Body of pancreas (tissue), 4 donors: ENCODE results near the gene AMPH.

Source experiments
- POLR2A ChIP-seq, 3 donors: fragments of 450-650 bp; IDR thresholded peaks; one replicate each; pipeline ENCODE4 v1.6.1; 2016; ENCODE audit warnings: antibody characterized with exemption in 3 of 3, mild to moderate bottlenecking in 2 of 3
- TF ChIP-seq, protein P1 (sequence below), 7 experiments: fragments of 450-650 bp in 4 of 7; fragments of 200-600 bp in 3 of 7; sonication (generic) in 3 of 7; IDR thresholded peaks; one replicate each; pipeline ENCODE4 v1.5.1; 2016 to 2019; ENCODE audit warnings: antibody characterized with exemption in 7 of 7

DNA sequence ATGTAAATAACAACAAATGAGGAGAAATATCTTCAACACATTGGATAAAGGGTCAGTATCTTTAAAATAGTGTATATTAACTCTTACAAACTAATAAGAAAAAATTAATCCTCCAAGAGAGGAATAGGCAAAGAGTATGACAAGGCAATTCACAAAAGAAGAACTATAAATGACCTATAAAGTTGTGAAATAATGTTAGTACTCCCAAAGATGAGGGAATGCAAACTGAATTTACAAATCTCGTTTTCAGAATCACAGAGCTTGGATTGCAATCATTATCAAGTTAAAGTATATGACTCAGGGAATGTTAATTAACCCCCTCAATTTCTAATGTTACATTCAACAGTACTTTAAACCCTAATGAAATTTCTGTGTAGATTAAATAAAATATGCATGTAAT lies 270.4 kb downstream of the AMPH start:
- TF ChIP-seq, protein P1, sequence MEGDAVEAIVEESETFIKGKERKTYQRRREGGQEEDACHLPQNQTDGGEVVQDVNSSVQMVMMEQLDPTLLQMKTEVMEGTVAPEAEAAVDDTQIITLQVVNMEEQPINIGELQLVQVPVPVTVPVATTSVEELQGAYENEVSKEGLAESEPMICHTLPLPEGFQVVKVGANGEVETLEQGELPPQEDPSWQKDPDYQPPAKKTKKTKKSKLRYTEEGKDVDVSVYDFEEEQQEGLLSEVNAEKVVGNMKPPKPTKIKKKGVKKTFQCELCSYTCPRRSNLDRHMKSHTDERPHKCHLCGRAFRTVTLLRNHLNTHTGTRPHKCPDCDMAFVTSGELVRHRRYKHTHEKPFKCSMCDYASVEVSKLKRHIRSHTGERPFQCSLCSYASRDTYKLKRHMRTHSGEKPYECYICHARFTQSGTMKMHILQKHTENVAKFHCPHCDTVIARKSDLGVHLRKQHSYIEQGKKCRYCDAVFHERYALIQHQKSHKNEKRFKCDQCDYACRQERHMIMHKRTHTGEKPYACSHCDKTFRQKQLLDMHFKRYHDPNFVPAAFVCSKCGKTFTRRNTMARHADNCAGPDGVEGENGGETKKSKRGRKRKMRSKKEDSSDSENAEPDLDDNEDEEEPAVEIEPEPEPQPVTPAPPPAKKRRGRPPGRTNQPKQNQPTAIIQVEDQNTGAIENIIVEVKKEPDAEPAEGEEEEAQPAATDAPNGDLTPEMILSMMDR (IDR thresholded peaks at IDR 0.05) = no peak
- no peak for TF ChIP-seq POLR2A (IDR thresholded peaks at IDR 0.05)
